ENCODE results near the gene CGB7.
"Not testable (repeated sequence)": the region's sequence is repeated elsewhere in the genome, so short reads cannot be mapped to it uniquely, and the experiment has no call there.

GRCh38 chr19:49038557-49039276 lies 18.8 kb downstream of the CGB7 start:
- not testable (repeated sequence) for TF ChIP-seq CTCF (IDR thresholded peaks at IDR 0.05; ENCODE audit: extremely low read depth in 1 of 2, insufficient read depth in 1 of 2, low read depth in 1 of 2, low read length in 2 of 2); MAX (IDR thresholded peaks at IDR 0.05; ENCODE audit: insufficient read depth, insufficient read length); JUN (IDR thresholded peaks at IDR 0.05; ENCODE audit: borderline replicate concordance, insufficient read depth, insufficient read length, low read depth); POLR2A (IDR thresholded peaks at IDR 0.05; ENCODE audit: low read depth, low read length)

Data from endothelial cell of umbilical vein (primary cell).